Measurements from ENCODE around the gene TCF12. TPM values are rescaled to one million over a fixed set of nuclear protein-coding genes. Genes with fewer than 3 reads are reported as not detected.

The TCF12 gene
- total RNA-seq, 3 donors from 2014 or later, result 164 to 198 (median 174) TPM

DNA sequence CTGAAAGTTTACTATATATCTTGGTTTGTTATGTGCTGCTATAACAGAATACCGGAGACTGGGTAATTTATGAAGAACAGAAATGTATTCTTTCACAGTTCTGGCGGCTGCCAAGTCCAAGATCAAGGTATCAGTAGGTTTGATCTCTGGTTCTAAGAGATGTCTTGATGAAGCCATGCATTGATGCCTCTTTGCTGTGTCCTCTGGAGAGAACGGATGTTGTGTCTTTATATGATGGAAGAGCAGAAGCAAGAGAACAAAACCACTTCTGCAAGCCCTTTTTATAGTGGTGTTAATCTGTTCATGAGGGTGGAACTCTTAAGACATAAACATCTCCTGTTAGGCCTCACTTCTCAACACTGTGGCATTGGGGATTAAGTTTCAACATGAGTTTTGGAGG lies 62.7 kb downstream of the TCF12 start:
- intact Hi-C loops (cut with DNase I; ENCODE audit: low total_unique reads), result no loop called here
- TF ChIP-seq CTCF (IDR thresholded peaks at IDR 0.05) (no peak), POLR2AphosphoS5 (IDR thresholded peaks at IDR 0.05) (no peak), POLR2A (IDR thresholded peaks at IDR 0.05) (no peak)
- Histone ChIP-seq H3K27me3 (no peaks in the 10 kb centered on the region), H3K4me3 (no peak overlapping the region), H3K9me3 (no peaks in the 10 kb centered on the region), H3K36me3 (no peaks in the 10 kb centered on the region), H3K27ac (no peak overlapping the region), H3K4me1 (peaks cover 0 to 7% of the 10 kb centered on the region in 2 donors)
- no peak for DNase-seq (ENCODE audit: low spot score in 2 of 2)

DNA sequence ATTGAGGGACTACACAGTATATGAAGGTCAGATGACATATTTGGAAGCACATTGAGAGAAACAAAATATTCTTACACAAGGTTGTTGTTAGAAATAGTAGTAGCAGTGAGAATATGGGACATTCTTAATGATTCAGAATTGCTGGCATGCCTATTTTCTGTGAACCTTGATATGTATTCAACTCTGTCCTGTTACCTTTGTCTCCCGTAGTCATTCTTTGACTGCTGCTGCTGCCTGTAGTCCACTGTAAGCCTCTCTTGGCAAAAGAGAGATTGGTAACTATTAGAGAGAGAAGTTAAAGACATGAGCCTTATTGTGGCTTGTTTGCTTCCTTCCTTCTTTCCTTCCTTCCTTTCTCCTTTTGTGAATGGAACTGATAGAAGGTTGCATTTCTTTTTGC lies 64.5 kb downstream of the TCF12 start:
- no peak overlapping the region for H3K4me3 ChIP-seq
- no peaks in the 10 kb centered on the region for H3K36me3 ChIP-seq
- H3K27ac ChIP-seq, result no peak overlapping the region
- no peaks in the 10 kb centered on the region for H3K27me3 ChIP-seq
- no peaks in the 10 kb centered on the region for H3K9me3 ChIP-seq
- TF ChIP-seq POLR2AphosphoS5 (IDR thresholded peaks at IDR 0.05) (no peak), POLR2A (IDR thresholded peaks at IDR 0.05) (no peak)
- H3K4me1 ChIP-seq, result peaks cover 0 to 7% of the 10 kb centered on the region in 2 donors
- intact Hi-C loops (cut with DNase I; ENCODE audit: low total_unique reads), result no loop called here
- DNase-seq (ENCODE audit: low spot score in 2 of 2), result no peak

DNA sequence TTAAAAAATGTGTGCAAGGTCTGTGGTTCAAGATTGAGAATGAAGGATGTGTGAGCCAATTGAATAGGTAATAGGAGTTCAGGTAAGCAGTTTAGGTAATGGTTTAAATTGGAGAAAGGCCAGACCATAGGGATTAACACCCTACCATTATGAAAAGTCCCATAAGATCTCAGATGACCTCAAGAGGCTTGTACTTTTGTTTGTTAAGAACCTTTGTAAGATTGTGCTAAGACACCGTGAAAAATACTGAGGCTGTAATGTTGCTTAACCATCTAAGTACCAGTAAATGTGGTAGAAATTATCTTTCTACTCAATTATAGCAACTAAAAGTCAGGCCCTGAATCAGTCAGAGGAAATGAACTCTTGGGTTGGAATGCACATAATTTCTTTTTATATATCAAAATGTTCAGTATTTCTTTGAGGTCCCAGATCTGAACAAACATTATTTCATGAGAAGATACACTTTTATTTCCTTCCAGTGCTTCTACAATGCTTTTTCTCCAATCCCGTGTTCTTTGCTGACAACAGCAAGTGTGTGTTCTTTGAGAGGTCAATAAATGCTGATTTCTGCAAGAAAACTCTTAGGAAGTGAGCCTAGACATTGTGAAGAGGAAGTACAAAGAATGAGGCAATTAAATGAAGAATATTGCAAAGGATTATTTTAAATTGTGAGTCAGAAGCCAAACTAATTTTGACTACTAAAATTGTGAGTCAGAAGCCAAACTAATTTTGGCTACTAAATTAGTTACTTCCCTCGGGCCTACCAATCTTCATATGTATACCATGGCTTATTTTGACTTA lies 66.4 kb downstream of the TCF12 start:
- Histone ChIP-seq H3K4me1 (peaks cover 0 to 7% of the 10 kb centered on the region in 2 donors), H3K9me3 (no peaks in the 10 kb centered on the region), H3K27ac (no peak overlapping the region), H3K36me3 (no peaks in the 10 kb centered on the region), H3K4me3 (no peak overlapping the region), H3K27me3 (no peaks in the 10 kb centered on the region)
- intact Hi-C loops (cut with DNase I; ENCODE audit: low total_unique reads), result no loop called here
- DNase-seq (ENCODE audit: low spot score in 2 of 2), result no peak
- TF ChIP-seq POLR2A (IDR thresholded peaks at IDR 0.05), result no peak
- TF ChIP-seq POLR2AphosphoS5 (IDR thresholded peaks at IDR 0.05), result no peak
- no peak for TF ChIP-seq CTCF (IDR thresholded peaks at IDR 0.05)

- intact Hi-C loops (cut with DNase I; ENCODE audit: low total_unique reads), result no loop called here
- Histone ChIP-seq H3K27ac (no peak overlapping the region), H3K4me1 (peaks cover 0 to 7% of the 10 kb centered on the region in 2 donors), H3K27me3 (no peaks in the 10 kb centered on the region), H3K9me3 (no peaks in the 10 kb centered on the region), H3K4me3 (no peak overlapping the region), H3K36me3 (no peaks in the 10 kb centered on the region)
- DNase-seq (ENCODE audit: low spot score in 2 of 2), result no peak
- TF ChIP-seq POLR2AphosphoS5 (IDR thresholded peaks at IDR 0.05) (no peak), CTCF (IDR thresholded peaks at IDR 0.05) (no peak), POLR2A (IDR thresholded peaks at IDR 0.05) (no peak)
Measured at GRCh38 chr15:56985856-56986255, 67.4 kb downstream of the TCF12 start.

DNA sequence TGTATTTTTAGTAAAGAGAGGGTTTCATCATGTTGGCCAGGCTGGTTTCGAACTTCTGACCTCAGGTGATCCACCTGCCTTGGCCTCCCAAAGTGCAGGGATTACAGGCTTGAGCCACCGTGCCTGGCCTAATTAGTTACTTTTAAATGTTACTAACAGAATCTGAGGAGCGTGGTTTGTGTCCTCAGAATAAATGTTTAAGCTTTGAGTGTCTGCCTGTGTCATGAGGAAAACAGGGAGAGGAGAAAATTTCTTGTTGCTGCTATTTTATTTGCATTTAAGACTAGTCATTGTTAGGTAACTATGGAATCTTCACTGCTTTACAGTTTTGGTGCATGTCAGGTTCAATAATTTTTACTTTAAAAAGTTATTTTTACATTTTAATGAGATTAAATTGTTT lies 68.8 kb downstream of the TCF12 start:
- Histone ChIP-seq H3K27me3 (no peaks in the 10 kb centered on the region), H3K36me3 (no peaks in the 10 kb centered on the region), H3K4me3 (no peak overlapping the region), H3K4me1 (peaks cover 0 to 7% of the 10 kb centered on the region in 2 donors), H3K9me3 (no peaks in the 10 kb centered on the region), H3K27ac (no peak overlapping the region)
- no peak for DNase-seq (ENCODE audit: low spot score in 2 of 2)
- intact Hi-C loops (cut with DNase I; ENCODE audit: low total_unique reads), result no loop called here
- TF ChIP-seq POLR2A (IDR thresholded peaks at IDR 0.05) (no peak), POLR2AphosphoS5 (IDR thresholded peaks at IDR 0.05) (no peak), CTCF (IDR thresholded peaks at IDR 0.05) (no peak)
